ENCODE results near the gene LPP. TPM values are rescaled to one million over a fixed set of nuclear protein-coding genes. Genes with fewer than 3 reads are reported as not detected.
A peak's percentile ranks its signal among the peaks of the same experiment; 100 is the strongest.

The LPP gene
- total and polyA plus RNA-seq, 5 donors from 2014 or later = 14.5 to 102 (median 21.7) TPM

DNA sequence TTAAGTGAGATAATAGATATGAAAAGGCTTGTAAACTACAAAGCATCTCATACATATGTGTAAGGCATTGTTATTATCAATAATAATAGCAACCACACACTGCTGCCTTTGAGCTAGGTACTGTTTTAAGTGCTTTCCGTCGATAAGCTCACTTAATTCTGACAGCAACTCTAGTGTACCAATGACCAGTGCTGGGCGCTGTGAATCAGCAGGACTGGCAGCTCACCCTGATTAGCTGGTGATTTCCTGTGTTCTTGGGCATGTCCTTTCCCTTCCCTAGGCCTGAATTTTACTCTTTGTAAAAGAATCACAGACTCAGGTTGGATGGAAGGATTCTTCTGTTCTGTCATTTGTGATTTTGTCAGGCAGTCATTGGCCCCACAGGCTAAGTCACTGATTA, 215.6 kb downstream of the LPP start:
- no peaks in the 10 kb centered on the region for H3K27me3 ChIP-seq (ENCODE audit: control insufficient read depth, insufficient read depth, low read length)

GRCh38 chr3:188370081-188370830, 216.3 kb downstream of the LPP start:
- ATAC-seq (ENCODE audit: low read depth in 2 of 2) (no peak), DNase-seq (no peak)
- Histone ChIP-seq H3K4me3 (ENCODE audit: low read depth, low read length) (no peak overlapping the region), H3K9me3 (ENCODE audit: control insufficient read depth in 2 of 2, low read length in 2 of 2) (no peaks in the 10 kb centered on the region), H3K36me3 (ENCODE audit: control insufficient read depth, insufficient read depth, low read length) (no peaks in the 10 kb centered on the region), H3K27ac (ENCODE audit: insufficient read depth, low read length, poor library complexity, severe bottlenecking) (no peak overlapping the region), H3K27me3 (ENCODE audit: control insufficient read depth, insufficient read depth, low read length) (no peaks in the 10 kb centered on the region), H3K4me1 (ENCODE audit: control insufficient read depth, insufficient read depth, low read length, poor library complexity, severe bottlenecking) (no peaks in the 10 kb centered on the region)
- peaks cover 12 to 20% (median 15%) of the 10 kb centered on the region in 4 donors for H3K4me1 Mint-ChIP-seq
- H3K36me3 Mint-ChIP-seq = peaks cover 17% of the 10 kb centered on the region
- H3K9me3 Mint-ChIP-seq = peaks cover 0 to 3% (median 0%) of the 10 kb centered on the region in 7 donors
- no peaks in the 10 kb centered on the region for H3K27me3 Mint-ChIP-seq
- H3K4me3 Mint-ChIP-seq = no peak overlapping the region
- H3K27ac Mint-ChIP-seq = peak overlapping the region in 1 of 3 donors; percentile 81

More for the DNA sequence above, 215.6 kb downstream of the LPP start:
- peaks cover 12 to 23% (median 15%) of the 10 kb centered on the region in 4 donors for H3K4me1 Mint-ChIP-seq
- H3K27me3 Mint-ChIP-seq = no peaks in the 10 kb centered on the region
- no peak for DNase-seq
- H3K27ac Mint-ChIP-seq = peak overlapping the region in 2 of 3 donors; percentile 4 to 48
- H3K36me3 Mint-ChIP-seq = peaks cover 17% of the 10 kb centered on the region
- Histone ChIP-seq H3K9me3 (ENCODE audit: control insufficient read depth in 2 of 2, low read length in 2 of 2) (no peaks in the 10 kb centered on the region), H3K4me1 (ENCODE audit: control insufficient read depth, insufficient read depth, low read length, poor library complexity, severe bottlenecking) (no peaks in the 10 kb centered on the region), H3K36me3 (ENCODE audit: control insufficient read depth, insufficient read depth, low read length) (no peaks in the 10 kb centered on the region), H3K27ac (ENCODE audit: insufficient read depth, low read length, poor library complexity, severe bottlenecking) (no peak overlapping the region), H3K4me3 (ENCODE audit: low read depth, low read length) (no peak overlapping the region)
- H3K9me3 Mint-ChIP-seq = peaks cover 0 to 3% (median 0%) of the 10 kb centered on the region in 7 donors
- ATAC-seq (ENCODE audit: low read depth in 2 of 2) = no peak
- no peak overlapping the region for H3K4me3 Mint-ChIP-seq

GRCh38 chr3:188378786-188379185, 224.8 kb downstream of the LPP start:
- H3K4me1 Mint-ChIP-seq = peaks cover 2 to 24% (median 19%) of the 10 kb centered on the region in 4 donors
- peak overlapping the region in 1 of 4 donors; percentile 42 for H3K4me3 Mint-ChIP-seq
- Histone ChIP-seq H3K27ac (ENCODE audit: insufficient read depth, low read length, poor library complexity, severe bottlenecking) (no peak overlapping the region), H3K36me3 (ENCODE audit: control insufficient read depth, insufficient read depth, low read length) (no peaks in the 10 kb centered on the region), H3K4me3 (ENCODE audit: low read depth, low read length) (no peak overlapping the region), H3K9me3 (ENCODE audit: control insufficient read depth in 2 of 2, low read length in 2 of 2) (no peaks in the 10 kb centered on the region), H3K4me1 (ENCODE audit: control insufficient read depth, insufficient read depth, low read length, poor library complexity, severe bottlenecking) (no peaks in the 10 kb centered on the region), H3K27me3 (ENCODE audit: control insufficient read depth, insufficient read depth, low read length) (no peaks in the 10 kb centered on the region)
- H3K9me3 Mint-ChIP-seq = peaks cover 0 to 4% (median 0%) of the 10 kb centered on the region in 7 donors
- peaks cover 5% of the 10 kb centered on the region for H3K36me3 Mint-ChIP-seq
- no peak for ATAC-seq (ENCODE audit: low read depth in 2 of 2)
- no peaks in the 10 kb centered on the region for H3K27me3 Mint-ChIP-seq
- peak overlapping the region in 1 of 3 donors; percentile 14 for H3K27ac Mint-ChIP-seq
- DNase-seq = no peak

- Mint-ChIP-seq H3K36me3 (peaks cover 5% of the 10 kb centered on the region), H3K27me3 (no peaks in the 10 kb centered on the region), H3K4me1 (peaks cover 8 to 28% (median 20%) of the 10 kb centered on the region in 4 donors), H3K9me3 (peaks cover 0 to 5% (median 0%) of the 10 kb centered on the region in 7 donors), H3K27ac (no peak overlapping the region), H3K4me3 (no peak overlapping the region)
- Histone ChIP-seq H3K27me3 (ENCODE audit: control insufficient read depth, insufficient read depth, low read length) (no peaks in the 10 kb centered on the region), H3K4me3 (ENCODE audit: low read depth, low read length) (no peak overlapping the region), H3K27ac (ENCODE audit: insufficient read depth, low read length, poor library complexity, severe bottlenecking) (no peak overlapping the region), H3K4me1 (ENCODE audit: control insufficient read depth, insufficient read depth, low read length, poor library complexity, severe bottlenecking) (no peaks in the 10 kb centered on the region), H3K36me3 (ENCODE audit: control insufficient read depth, insufficient read depth, low read length) (no peaks in the 10 kb centered on the region), H3K9me3 (ENCODE audit: control insufficient read depth in 2 of 2, low read length in 2 of 2) (no peaks in the 10 kb centered on the region)
- DNase-seq (no peak), ATAC-seq (ENCODE audit: low read depth in 2 of 2) (no peak)
Measured at GRCh38 chr3:188380252-188380651, 226.3 kb downstream of the LPP start.

GRCh38 chr3:188380722-188381121, 226.8 kb downstream of the LPP start:
- H3K4me3 ChIP-seq (ENCODE audit: low read depth, low read length) = no peak overlapping the region
- H3K9me3 Mint-ChIP-seq = peaks cover 0 to 5% (median 0%) of the 10 kb centered on the region in 7 donors
- H3K27me3 ChIP-seq (ENCODE audit: control insufficient read depth, insufficient read depth, low read length) = no peaks in the 10 kb centered on the region
- H3K27ac Mint-ChIP-seq = no peak overlapping the region
- ATAC-seq (ENCODE audit: low read depth in 2 of 2) (no peak), DNase-seq (no peak)
- H3K36me3 ChIP-seq (ENCODE audit: control insufficient read depth, insufficient read depth, low read length) = no peaks in the 10 kb centered on the region
- no peak overlapping the region for H3K27ac ChIP-seq (ENCODE audit: insufficient read depth, low read length, poor library complexity, severe bottlenecking)
- no peaks in the 10 kb centered on the region for H3K27me3 Mint-ChIP-seq
- H3K9me3 ChIP-seq (ENCODE audit: control insufficient read depth in 2 of 2, low read length in 2 of 2) = no peaks in the 10 kb centered on the region
- H3K4me3 Mint-ChIP-seq = no peak overlapping the region
- H3K36me3 Mint-ChIP-seq = peaks cover 5% of the 10 kb centered on the region
- H3K4me1 Mint-ChIP-seq = peaks cover 11 to 28% (median 22%) of the 10 kb centered on the region in 4 donors
- no peaks in the 10 kb centered on the region for H3K4me1 ChIP-seq (ENCODE audit: control insufficient read depth, insufficient read depth, low read length, poor library complexity, severe bottlenecking)

GRCh38 chr3:188383748-188384147, 229.8 kb downstream of the LPP start:
- H3K27me3 ChIP-seq (ENCODE audit: control insufficient read depth, insufficient read depth, low read length) = no peaks in the 10 kb centered on the region
- no peaks in the 10 kb centered on the region for H3K36me3 ChIP-seq (ENCODE audit: control insufficient read depth, insufficient read depth, low read length)
- DNase-seq = no peak
- H3K27ac Mint-ChIP-seq = no peak overlapping the region
- no peaks in the 10 kb centered on the region for H3K36me3 Mint-ChIP-seq
- H3K9me3 ChIP-seq (ENCODE audit: control insufficient read depth in 2 of 2, low read length in 2 of 2) = no peaks in the 10 kb centered on the region
- peaks cover 16 to 28% (median 22%) of the 10 kb centered on the region in 4 donors for H3K4me1 Mint-ChIP-seq
- H3K4me3 Mint-ChIP-seq = no peak overlapping the region
- H3K27ac ChIP-seq (ENCODE audit: insufficient read depth, low read length, poor library complexity, severe bottlenecking) = no peak overlapping the region
- no peak for ATAC-seq (ENCODE audit: low read depth in 2 of 2)
- no peaks in the 10 kb centered on the region for H3K4me1 ChIP-seq (ENCODE audit: control insufficient read depth, insufficient read depth, low read length, poor library complexity, severe bottlenecking)
- no peaks in the 10 kb centered on the region for H3K27me3 Mint-ChIP-seq
- no peak overlapping the region for H3K4me3 ChIP-seq (ENCODE audit: low read depth, low read length)
- peaks cover 0 to 3% (median 0%) of the 10 kb centered on the region in 7 donors for H3K9me3 Mint-ChIP-seq

- Mint-ChIP-seq H3K9me3 (peaks cover 0 to 3% (median 0%) of the 10 kb centered on the region in 7 donors), H3K27me3 (no peaks in the 10 kb centered on the region), H3K4me3 (no peak overlapping the region), H3K27ac (peak overlapping the region in 1 of 3 donors; percentile 1), H3K4me1 (peaks cover 18 to 27% (median 23%) of the 10 kb centered on the region in 4 donors), H3K36me3 (no peaks in the 10 kb centered on the region)
- H3K4me3 ChIP-seq (ENCODE audit: low read depth, low read length) = no peak overlapping the region
- no peaks in the 10 kb centered on the region for H3K4me1 ChIP-seq (ENCODE audit: control insufficient read depth, insufficient read depth, low read length, poor library complexity, severe bottlenecking)
- no peaks in the 10 kb centered on the region for H3K36me3 ChIP-seq (ENCODE audit: control insufficient read depth, insufficient read depth, low read length)
- no peaks in the 10 kb centered on the region for H3K9me3 ChIP-seq (ENCODE audit: control insufficient read depth in 2 of 2, low read length in 2 of 2)
- ATAC-seq (ENCODE audit: low read depth in 2 of 2) = no peak
- no peak for DNase-seq
- no peak overlapping the region for H3K27ac ChIP-seq (ENCODE audit: insufficient read depth, low read length, poor library complexity, severe bottlenecking)
- H3K27me3 ChIP-seq (ENCODE audit: control insufficient read depth, insufficient read depth, low read length) = no peaks in the 10 kb centered on the region
Measured at GRCh38 chr3:188385295-188385694, 231.3 kb downstream of the LPP start.

Data from CD4-positive, CD25-positive, alpha-beta regulatory T cell (primary cell).